ENCODE data around the gene CDC42BPA.

The CDC42BPA gene

DNA sequence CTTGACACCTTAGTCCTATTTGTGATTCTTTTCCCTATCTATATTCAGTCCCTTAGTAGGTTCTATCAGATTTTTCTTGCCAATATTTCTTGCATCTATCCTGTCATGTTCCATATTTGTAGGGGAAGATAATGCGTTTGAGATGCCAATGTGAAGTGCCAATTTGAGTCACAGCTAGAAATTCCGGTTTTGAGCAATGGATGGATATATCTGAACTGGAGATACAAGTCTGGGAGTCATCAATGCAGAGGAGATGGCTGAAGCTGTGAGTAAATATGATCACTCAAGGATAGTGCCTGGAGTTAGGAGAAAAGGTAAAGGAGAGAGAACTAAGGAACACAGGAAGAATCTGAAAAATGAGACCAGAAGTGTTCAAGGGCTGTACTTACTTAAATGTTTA is 284.4 kb downstream of the CDC42BPA start:
- no peak overlapping the region for H3K27ac ChIP-seq
- TF ChIP-seq CTCF (IDR thresholded peaks at IDR 0.05): no peak

DNA sequence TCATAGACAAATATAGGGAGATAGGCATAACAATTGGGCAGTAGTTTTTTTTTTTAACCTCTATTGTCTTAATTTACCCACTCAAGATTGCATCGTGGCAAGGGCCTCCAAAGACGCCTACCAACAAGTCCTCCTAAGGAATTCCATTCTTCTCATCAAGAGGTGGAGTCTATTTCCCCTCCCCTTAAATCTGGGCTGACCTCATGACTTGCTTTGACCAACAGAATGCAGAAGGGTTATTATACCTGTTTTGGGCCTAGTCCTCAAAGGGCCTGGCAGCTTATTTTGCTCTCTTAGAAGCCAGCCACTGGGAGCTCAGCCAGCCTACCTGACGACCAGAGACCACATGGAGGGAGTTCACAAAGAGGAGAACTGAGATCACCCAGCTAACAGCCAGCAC is 285.9 kb downstream of the CDC42BPA start:
- no peak overlapping the region for H3K27ac ChIP-seq
- TF ChIP-seq CTCF (IDR thresholded peaks at IDR 0.05) (no peak), ZFX (IDR thresholded peaks at IDR 0.05; ENCODE audit: borderline replicate concordance) (no peak)

DNA sequence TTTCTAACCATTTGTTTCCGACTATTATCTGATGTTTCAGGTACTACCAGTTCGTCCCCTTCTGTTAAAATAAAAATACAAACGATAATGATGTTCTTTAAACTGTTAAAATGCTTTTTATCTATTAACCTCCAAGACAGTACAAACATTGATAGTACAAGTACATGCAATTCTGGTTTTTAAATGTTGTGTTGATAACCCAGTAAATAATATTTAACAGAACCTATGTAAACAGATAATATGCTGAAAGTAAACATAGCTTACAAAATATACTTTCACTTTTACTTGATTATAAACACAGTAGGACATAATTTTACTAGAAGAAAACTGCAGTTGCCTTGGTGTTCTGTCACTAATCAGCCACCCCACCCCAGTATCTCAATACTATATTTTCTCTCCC is 301.3 kb downstream of the CDC42BPA start:
- TF ChIP-seq CTCF (IDR thresholded peaks at IDR 0.05) (no peak), ZFX (IDR thresholded peaks at IDR 0.05; ENCODE audit: borderline replicate concordance) (no peak)
- H3K27ac ChIP-seq: peak overlapping the region; percentile 6; the same call in 1 of the 2 replicates

- TF ChIP-seq CTCF (IDR thresholded peaks at IDR 0.05) (no peak), ZFX (IDR thresholded peaks at IDR 0.05; ENCODE audit: borderline replicate concordance) (no peak)
- no peak overlapping the region for H3K27ac ChIP-seq
These were observed 307.6 kb downstream of the CDC42BPA start for GRCh38 chr1:227010645-227011044.

DNA sequence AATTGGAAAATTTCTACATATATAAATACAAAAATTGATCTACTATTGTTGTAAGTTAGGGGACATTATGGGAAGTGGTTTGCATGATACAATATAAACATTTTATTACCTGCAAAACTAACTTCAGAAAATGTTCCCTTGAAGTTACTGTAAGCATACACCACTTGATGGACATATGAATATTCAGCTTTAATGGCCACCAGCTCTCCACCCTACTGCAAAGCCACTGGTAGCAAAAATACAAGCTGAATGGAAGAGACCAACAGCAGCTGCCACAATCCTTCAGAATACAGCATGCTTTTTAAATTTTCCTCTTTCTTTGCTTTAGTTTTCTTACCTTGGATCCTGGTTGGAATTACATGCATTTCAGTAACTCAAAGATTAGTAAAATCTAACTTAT is 308.4 kb downstream of the CDC42BPA start:
- TF ChIP-seq CTCF (IDR thresholded peaks at IDR 0.05) (no peak), ZFX (IDR thresholded peaks at IDR 0.05; ENCODE audit: borderline replicate concordance) (no peak)
- no peak overlapping the region for H3K27ac ChIP-seq

DNA sequence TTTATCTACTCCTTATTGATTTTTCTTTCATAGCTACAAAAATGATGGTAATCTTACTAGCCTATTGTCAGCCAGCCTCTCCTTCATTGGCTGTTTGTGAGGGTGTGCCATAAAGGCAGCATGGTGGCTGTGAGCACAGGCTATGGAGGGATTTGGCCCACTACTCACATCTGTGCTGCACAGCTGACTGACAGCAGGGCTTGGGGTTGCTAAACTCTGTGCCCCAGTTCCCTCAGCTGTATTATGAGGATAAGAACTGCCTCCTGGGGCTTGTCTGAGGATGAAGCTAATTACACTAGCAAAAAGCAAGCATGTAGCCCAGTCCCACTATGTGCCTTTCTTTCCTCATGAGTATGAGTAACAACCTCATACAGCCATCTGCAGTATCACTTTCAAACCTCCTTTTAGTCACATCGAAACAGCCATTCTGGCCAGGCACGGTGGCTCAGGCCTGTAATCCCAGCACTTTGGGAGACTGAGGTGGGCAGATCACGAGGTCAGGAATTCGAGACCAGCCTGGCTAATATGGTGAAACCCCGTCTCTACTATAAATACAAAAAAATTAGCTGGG is 312.0 kb downstream of the CDC42BPA start:
- TF ChIP-seq CTCF (IDR thresholded peaks at IDR 0.05): no peak
- no peak for TF ChIP-seq ZFX (IDR thresholded peaks at IDR 0.05; ENCODE audit: borderline replicate concordance)
- no peak overlapping the region for H3K27ac ChIP-seq

GRCh38 chr1:227004796-227005195 is 313.5 kb downstream of the CDC42BPA start:
- TF ChIP-seq CTCF (IDR thresholded peaks at IDR 0.05) (no peak), ZFX (IDR thresholded peaks at IDR 0.05; ENCODE audit: borderline replicate concordance) (no peak)
- no peak overlapping the region for H3K27ac ChIP-seq

Measured in 22Rv1 (cell line).